ENCODE measurements around the gene PHLDA1. TPM values are rescaled to one million over a fixed set of nuclear protein-coding genes. Genes with fewer than 3 reads are reported as not detected.

Gene PHLDA1
- total RNA-seq, 2 experiments from 2014 or later = 0.44 to 2.1 TPM

DNA sequence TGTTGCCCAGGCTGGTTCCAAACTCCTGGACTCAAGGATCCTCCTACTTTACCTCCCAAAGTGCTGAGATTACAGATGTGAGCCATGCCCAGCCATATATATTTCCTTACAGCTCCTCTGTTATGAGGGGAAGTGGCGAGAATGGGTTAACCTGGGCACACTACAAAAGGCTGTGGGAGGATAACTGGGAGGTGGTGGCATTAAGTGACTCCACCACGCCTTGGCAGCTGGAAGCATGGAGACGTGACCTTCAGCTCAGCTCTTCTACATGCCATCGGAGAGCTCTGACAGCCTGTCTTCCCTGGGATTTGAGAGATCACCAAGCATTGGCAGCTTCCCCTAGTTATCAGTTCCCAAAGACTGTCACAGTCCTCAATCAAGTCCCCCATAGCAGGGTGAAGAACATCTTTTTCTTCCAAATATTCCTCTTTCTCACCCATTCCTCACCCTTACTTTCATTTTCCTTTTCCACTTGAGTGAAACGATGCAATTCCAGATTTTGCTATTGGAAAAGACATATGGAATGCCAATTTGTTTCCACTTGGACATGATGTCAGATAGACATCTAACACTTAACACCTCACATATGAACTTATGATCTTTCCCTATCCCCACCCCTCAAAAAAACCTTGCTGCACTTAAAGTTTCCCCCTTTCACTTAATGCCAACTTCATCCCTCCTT lies 48.5 kb downstream of the PHLDA1 start:
- intact Hi-C loops (cut with micrococcal nuclease; ENCODE audit: unreplicated experiment) = no loop called here
- no peak overlapping the region for H3K4me3 ChIP-seq (ENCODE audit: low read depth, low read length, poor library complexity, severe bottlenecking)
- no peaks in the 10 kb centered on the region for H3K9me2 ChIP-seq (ENCODE audit: insufficient read depth, low read length)
- H3K79me2 ChIP-seq (ENCODE audit: insufficient read depth, low read depth, low read length) = no peaks in the 10 kb centered on the region
- no peak overlapping the region for H3K27ac ChIP-seq (ENCODE audit: low read depth, low read length, poor library complexity, severe bottlenecking)
- H3K4me1 ChIP-seq (ENCODE audit: insufficient read depth, low read length, poor library complexity, severe bottlenecking) = peaks cover 33% of the 10 kb centered on the region
- no peaks in the 10 kb centered on the region for H3K36me3 ChIP-seq (ENCODE audit: insufficient read depth, low read length)
- H4K20me1 ChIP-seq (ENCODE audit: insufficient read depth, low read length) = no peaks in the 10 kb centered on the region
- H2AFZ ChIP-seq (ENCODE audit: low read length) = no peak overlapping the region
- H3K9me3 ChIP-seq (ENCODE audit: low read length) = no peaks in the 10 kb centered on the region
- H3K4me2 ChIP-seq (ENCODE audit: low read length) = no peak overlapping the region
- no TSS peak for BruUV-seq (replicated peaks)
- DNase-seq (ENCODE audit: low spot score) = no peak
- ChIA-PET CTCF (ENCODE audit: unreplicated experiment) (no interaction called here), POLR2A (interaction anchor here (1.0 to 3.3 kb wide), 2 partner anchors 11 to 14 kb away, joined by 3 to 8 read pairs; no protein-coding TSS in a partner anchor)
- no peak for TF ChIP-seq EZH2phosphoT487 (IDR thresholded peaks at IDR 0.05; ENCODE audit: borderline replicate concordance, low read depth, low read length)
- TF ChIP-seq, protein P1, sequence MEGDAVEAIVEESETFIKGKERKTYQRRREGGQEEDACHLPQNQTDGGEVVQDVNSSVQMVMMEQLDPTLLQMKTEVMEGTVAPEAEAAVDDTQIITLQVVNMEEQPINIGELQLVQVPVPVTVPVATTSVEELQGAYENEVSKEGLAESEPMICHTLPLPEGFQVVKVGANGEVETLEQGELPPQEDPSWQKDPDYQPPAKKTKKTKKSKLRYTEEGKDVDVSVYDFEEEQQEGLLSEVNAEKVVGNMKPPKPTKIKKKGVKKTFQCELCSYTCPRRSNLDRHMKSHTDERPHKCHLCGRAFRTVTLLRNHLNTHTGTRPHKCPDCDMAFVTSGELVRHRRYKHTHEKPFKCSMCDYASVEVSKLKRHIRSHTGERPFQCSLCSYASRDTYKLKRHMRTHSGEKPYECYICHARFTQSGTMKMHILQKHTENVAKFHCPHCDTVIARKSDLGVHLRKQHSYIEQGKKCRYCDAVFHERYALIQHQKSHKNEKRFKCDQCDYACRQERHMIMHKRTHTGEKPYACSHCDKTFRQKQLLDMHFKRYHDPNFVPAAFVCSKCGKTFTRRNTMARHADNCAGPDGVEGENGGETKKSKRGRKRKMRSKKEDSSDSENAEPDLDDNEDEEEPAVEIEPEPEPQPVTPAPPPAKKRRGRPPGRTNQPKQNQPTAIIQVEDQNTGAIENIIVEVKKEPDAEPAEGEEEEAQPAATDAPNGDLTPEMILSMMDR (conservative IDR thresholded peaks at IDR 0.05; ENCODE audit: low read length) = no peak

DNA sequence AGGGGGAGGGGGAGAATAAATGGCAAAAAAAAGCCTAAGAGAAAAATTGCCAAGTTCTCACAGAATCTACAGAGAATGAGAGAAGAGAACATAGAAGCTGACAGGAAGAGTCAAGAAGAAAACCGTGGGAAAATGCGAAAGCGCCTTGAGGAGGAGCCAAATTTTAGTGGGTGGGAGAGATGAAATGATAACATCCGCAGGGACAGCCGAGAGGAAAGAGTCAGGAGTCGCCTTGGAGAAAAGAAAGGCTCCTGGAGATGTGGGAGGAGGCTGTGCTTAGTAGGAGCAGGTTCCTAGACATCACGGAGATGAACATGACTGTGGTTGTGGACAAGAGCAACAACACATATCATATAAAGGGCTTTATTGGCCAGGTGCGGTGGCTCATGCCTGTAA lies 49.4 kb downstream of the PHLDA1 start:
- no peaks in the 10 kb centered on the region for H3K36me3 ChIP-seq (ENCODE audit: insufficient read depth, low read length)
- no peaks in the 10 kb centered on the region for H4K20me1 ChIP-seq (ENCODE audit: insufficient read depth, low read length)
- no peak overlapping the region for H3K27ac ChIP-seq (ENCODE audit: low read depth, low read length, poor library complexity, severe bottlenecking)
- no peaks in the 10 kb centered on the region for H3K9me3 ChIP-seq (ENCODE audit: low read length)
- no peaks in the 10 kb centered on the region for H3K79me2 ChIP-seq (ENCODE audit: insufficient read depth, low read depth, low read length)
- no peaks in the 10 kb centered on the region for H3K9me2 ChIP-seq (ENCODE audit: insufficient read depth, low read length)
- H3K4me1 ChIP-seq (ENCODE audit: insufficient read depth, low read length, poor library complexity, severe bottlenecking) = peaks cover 38% of the 10 kb centered on the region
- H2AFZ ChIP-seq (ENCODE audit: low read length) = 0 out of 2 replicates have a peak overlapping the region, but pooled peaks have one; percentile 19
- no peak overlapping the region for H3K4me3 ChIP-seq (ENCODE audit: low read depth, low read length, poor library complexity, severe bottlenecking)
- ChIA-PET POLR2A (interaction anchor here (0.6 to 3.3 kb wide), 3 partner anchors 12 to 23 kb away, joined by 3 to 8 read pairs (median 3); no protein-coding TSS in a partner anchor), CTCF (ENCODE audit: unreplicated experiment) (no interaction called here)
- no TSS peak for BruUV-seq (replicated peaks)
- no peak for TF ChIP-seq EZH2phosphoT487 (IDR thresholded peaks at IDR 0.05; ENCODE audit: borderline replicate concordance, low read depth, low read length)
- TF ChIP-seq, protein P1 (conservative IDR thresholded peaks at IDR 0.05; ENCODE audit: low read length) = no peak
- DNase-seq (ENCODE audit: low spot score) = no peak
- intact Hi-C loops (cut with micrococcal nuclease; ENCODE audit: unreplicated experiment) = no loop called here
- H3K4me2 ChIP-seq (ENCODE audit: low read length) = no peak overlapping the region; the same call in 1 of the 2 replicates
